ENCODE data around the gene SAC3D1. TPM values are rescaled to one million over a fixed set of nuclear protein-coding genes. Genes with fewer than 3 reads are reported as not detected.
"Not testable (repeated sequence)": the region's sequence is repeated elsewhere in the genome, so short reads cannot be mapped to it uniquely, and the experiment has no call there.

SAC3D1 gene
- total RNA-seq, result 5.7 TPM

DNA sequence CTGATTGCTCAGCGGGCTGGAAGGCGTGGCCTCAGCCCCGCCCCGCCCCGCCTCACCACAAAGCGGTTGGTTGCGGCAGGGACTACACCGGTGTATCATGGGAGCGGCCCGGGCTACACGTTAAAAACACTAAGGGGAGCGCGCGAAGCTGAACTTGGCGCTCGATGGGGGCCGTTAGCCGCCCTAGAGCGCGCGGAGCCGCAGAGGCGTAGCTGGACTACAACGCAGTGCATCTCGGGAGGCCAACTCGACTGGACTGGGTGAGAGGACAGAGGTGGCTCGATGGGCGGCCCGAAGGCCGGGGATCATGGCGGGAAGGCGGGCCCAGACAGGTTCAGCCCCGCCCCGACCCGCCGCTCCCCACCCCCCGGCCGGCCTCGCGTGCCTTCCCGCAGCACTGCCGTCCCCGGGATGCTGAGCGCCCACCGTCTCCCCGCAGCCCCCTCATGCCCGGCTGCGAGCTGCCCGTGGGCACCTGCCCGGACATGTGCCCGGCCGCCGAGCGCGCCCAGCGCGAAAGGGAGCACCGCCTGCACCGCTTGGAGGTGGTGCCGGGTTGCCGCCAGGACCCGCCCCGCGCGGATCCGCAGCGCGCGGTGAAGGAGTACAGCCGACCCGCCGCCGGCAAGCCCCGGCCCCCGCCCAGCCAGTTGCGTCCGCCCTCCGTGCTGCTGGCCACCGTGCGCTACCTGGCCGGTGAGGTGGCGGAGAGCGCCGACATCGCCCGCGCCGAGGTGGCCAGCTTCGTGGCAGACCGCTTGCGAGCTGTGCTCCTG is at the start of gene SAC3D1:
SAC3D1 (plus strand) TSS at position 364 of the 776 bp plus-strand sequence; CDS start at position 447, 83 bp downstream.
- ATAC-seq (peak; percentile 93), DNase-seq (ENCODE audit: low spot score) (peak; percentile 94)

DNA sequence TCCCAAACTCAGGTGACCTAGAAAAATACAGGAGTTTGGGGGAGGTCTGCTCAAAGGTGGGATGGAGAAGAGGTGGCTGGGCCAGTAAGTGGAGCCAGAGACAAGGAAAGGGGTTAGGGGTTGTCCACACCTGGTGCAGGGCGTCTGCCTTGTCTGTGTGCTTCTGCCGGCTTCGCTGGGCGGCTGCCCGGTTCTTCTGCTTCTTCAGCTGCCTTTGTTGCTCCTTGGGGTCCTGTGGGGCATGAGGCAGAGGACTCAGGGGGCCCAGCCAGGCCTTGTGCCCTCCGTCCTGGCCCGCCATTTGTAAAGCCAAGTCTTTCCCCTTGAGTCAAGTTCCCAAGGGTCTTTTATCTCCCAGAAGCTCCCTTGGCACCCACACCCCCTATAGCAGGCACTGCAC is 46.7 kb upstream of the SAC3D1 start:
- DNase-seq (ENCODE audit: low spot score), result no peak
- no peak for ATAC-seq

DNA sequence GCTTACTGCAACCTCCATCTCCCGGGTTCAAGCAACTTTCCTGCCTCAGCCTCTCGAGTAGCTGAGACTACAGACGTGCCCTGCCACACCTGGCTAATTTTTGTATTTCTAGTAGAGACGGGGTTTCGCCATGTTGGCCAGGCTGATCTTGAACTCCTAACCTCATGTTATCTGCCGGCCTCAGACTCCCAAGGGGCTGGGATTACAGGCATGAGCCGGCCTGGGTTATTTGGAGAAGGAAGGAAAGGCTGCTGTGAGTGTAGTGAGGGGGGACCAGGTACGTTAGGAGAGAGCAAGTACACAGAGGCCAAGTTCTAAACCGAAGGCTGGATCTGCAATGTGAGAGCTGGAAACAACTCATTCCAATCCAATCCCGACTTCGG is 44.7 kb upstream of the SAC3D1 start:
- ATAC-seq (no peak), DNase-seq (ENCODE audit: low spot score) (no peak)

DNA sequence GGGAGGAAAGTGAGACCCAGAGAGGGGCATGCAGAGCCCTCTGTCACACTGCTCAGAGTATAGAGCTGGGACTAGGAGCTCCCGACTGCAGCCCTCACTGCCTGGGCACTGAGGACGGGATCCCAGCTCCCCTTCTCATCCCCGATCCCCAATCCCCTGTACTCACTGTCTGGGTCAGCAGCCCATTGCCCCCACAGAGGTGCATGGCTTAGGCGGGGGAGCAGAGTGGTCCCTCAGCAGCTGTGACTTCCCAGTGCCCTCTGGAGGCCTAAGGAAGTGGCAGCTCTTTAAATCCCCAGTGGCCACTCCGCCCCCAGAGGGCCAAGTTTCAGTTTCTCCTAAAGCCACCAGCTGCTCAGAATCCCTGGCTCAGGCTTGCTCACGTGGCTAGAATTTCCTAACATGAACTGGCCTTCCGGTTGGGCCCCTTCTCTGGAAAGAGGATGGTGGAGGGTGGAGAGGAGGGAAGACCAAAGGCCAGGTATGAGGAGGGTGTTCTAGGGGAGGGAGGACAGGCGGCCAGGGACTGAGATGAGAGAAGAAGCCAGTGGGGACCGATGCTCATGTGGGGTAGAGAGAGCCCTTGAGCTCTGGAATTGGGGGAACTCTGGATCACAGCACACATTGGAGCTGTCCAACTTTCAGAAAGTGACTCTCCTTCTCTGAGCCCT is 44.2 kb upstream of the SAC3D1 start, which contains the start of gene BATF2:
BATF2 (minus strand) TSS at position 262 of the 671 bp plus-strand sequence; CDS start at position 205, 57 bp downstream.
- ATAC-seq, result peak; percentile 98
- peak; percentile 90 for DNase-seq (ENCODE audit: low spot score)

DNA sequence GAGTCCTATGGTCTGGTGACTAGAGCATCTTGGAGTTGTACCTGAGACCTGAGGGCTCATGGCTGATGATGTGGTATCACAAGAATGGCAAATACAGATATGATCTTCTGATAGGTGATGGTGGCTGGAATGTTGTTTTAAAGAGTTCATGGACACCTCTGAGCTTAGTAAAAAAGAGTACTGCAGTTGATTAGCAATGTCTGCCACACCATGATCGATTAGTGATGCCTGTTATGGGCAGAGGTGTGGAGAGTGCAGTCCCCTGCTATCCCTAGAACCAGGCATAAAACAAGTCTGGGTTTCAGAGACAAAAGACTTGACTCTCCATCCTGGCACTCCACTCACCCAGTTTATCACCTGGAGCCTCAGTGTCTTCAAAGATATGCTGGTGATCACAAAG is 42.9 kb upstream of the SAC3D1 start:
- DNase-seq (ENCODE audit: low spot score), result no peak
- ATAC-seq, result no peak

DNA sequence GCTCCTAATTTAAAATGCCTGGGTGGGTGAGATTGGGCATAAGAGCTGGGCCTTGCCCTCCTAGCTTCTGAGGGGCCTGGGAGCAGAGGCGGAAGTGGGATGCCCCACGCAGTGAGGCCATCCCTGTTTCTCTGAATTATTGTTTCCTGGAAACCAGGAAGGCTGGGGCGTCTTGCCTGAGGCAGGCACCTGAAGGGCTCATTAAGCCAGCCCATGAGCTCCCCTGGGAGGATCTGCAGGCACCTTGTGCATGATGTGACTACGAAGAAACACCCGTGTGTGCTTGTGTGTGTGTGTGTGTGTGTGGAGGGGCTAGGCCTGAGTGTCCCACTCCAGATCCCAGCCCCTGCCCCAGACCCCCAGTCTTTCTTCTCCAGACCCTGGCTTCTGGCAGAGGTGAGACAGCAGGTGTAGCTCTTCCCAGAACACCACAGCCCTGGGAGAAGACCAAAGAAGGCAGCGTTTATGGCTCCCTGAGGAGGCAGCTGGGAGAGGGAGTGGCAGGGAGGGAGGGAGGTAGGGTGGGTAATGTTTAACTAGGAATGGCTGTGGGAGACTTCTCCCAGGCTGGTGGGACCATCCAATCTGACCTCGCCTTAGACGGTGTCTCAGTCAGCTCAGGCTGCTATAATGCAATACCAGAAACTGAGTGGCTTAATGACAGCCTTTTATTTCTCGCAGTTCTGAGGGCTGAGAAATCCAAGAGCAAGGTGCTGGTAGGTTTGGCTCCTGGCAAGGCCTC is 42.1 kb upstream of the SAC3D1 start:
- DNase-seq (ENCODE audit: low spot score), result no peak

DNA sequence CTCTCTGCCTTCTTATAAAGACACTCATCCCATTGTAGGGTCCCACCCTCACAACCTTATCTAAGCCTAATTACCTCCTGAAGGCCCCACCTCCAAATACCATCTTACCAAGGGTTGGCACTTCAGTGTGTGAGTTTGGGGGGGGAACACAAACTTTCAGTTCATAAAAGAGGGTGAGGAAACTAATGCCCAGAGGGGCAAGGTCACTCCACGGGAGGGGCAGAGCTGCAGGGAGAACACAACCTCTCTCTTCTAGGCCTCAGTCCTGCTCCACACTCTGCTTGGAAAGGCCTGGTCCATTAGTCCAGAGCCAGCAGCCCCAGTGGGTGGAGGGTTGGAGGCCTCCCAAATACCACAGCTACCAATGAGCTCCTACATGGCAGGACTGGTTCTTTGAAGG is 41.5 kb upstream of the SAC3D1 start:
- no peak for DNase-seq (ENCODE audit: low spot score)
- no peak for ATAC-seq

More for the DNA sequence above, 42.1 kb upstream of the SAC3D1 start:
- ATAC-seq, result no peak

DNA sequence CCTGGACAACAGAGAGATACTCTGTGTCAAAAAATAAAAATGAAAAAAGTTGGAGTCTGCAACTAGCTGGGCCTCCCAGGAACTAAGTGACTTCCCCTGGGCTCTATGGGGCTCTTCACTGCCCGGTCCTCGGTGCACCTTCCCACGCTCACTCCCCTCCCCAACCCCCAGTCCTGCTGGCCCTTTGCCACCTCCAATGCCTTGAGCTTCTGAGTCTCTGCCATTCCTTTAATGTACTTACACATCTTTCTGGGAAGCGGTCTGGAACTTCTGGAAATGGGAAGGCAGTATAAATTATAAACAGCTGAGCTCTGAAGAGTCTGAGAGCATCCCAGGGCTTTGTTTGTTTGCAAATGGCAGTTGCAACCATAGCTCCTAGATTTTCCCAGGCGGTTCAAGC is 38.3 kb upstream of the SAC3D1 start:
- ATAC-seq (no peak), DNase-seq (ENCODE audit: low spot score) (no peak)

DNA sequence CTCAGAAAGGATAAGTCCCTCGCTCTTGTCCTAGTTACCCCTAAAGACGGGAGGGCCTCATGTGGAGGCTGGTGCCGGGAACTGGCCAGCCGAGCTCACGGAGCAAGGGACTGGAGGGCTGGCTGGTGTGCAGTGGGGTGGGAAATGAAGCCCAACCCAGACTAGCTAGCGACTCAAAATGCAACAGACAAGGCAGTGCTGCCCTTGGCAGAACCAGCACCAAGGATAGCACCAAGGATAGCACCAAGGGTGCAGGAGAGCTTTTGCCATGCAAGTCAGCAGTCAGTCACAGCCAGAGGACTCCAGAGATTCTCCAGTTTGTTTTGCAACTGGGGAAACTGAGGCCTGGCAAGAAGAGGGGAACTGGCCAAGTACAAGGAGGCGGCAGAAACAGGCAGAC is 37.7 kb upstream of the SAC3D1 start:
- ATAC-seq (no peak), DNase-seq (ENCODE audit: low spot score) (no peak)

DNA sequence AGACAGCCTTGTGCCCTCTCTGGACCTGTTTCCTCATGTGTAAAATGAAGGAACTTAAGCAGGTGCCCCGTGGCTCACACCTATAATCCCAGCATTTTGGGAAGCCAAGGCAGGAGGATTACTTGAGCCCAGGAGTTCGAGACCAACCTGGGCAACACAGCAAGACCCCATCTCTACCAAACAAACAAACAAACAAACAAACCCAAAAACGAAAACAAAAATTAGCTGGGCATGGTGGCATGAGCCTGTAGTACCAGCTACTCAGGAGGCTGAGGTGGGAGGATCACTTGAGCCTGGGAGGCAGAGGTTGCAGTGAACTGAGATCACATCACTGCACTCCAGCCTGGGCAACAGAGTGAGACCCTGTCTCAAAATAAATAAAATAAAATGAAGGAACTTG is 37.0 kb upstream of the SAC3D1 start:
- DNase-seq (ENCODE audit: low spot score); ATAC-seq: not testable (repeated sequence)

DNA sequence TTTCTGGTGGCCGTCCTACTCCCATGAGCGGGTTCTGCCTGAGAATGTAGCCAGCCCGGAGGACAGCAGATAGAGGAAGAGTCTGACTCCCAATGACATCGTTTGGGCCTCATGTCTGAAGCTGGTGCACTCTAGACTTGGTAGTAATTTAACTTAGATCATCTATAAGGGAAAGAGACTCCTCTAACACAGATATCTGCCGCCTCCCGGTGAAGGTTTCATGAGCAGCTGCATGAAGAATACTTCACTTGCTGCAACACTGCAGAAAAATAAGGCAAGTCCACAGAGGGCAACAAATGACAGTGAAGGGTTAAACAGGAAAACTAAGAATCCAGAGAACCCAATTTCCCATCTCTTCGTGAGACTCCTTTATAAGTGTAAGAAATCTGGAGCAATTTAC is 33.0 kb upstream of the SAC3D1 start:
- no peak for ATAC-seq
- no peak for DNase-seq (ENCODE audit: low spot score)

DNA sequence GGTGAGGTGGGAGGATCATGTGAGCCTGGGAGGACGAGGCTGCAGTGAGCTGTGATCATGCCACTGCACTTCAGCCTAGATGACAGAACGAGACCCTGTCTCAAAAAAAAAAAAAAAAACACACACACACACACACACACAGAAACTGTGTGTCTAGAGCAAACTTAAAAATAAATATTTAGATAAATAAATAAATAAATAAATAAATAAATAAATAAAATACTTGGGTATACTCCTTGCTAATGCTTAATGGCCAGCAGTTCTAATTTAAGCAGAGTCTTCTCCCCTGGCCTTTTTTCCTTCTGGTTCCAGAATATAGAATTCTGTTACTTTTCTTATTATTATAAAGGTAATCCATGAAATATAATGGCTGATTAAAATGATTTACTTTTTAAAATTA is 32.1 kb upstream of the SAC3D1 start:
- no peak for ATAC-seq
- no peak for DNase-seq (ENCODE audit: low spot score)

DNA sequence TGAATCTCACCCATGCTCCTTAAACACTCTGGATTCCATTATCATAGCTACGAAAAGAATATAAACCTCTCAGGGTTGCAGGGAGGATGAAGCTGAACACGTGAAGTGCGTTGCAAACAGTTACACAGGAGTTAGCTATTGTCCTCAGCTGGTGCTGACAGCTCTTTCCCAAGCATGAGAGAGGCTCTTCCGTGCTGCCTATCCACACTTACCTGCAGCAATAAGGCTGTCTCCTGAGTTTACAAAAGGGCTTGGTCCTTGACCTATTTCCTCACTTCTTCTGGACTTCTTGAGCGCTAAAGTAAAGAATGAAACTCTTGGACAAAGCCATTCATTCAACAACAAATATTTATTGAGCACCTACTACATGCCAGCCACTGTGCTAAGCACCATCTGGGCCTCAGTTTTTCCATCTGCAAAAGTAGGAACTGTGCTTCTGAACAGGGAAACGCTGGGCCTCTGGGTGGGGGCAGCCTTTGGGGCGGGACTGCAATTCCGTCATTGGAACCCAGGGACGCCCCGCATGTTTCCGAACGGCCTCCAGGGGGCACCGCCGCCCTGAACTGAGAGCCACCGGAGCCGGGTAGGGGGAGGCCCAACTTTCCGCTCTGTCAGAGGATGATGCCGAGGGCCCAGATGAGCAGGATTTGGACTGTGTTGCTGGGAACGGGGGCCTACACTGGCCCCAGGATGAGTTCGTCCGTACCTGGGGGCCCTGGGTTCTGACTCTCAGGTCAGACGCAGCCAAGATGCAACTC is 27.7 kb upstream of the SAC3D1 start:
- ATAC-seq, result peak; percentile 89
- peak; percentile 87 for DNase-seq (ENCODE audit: low spot score)

DNA sequence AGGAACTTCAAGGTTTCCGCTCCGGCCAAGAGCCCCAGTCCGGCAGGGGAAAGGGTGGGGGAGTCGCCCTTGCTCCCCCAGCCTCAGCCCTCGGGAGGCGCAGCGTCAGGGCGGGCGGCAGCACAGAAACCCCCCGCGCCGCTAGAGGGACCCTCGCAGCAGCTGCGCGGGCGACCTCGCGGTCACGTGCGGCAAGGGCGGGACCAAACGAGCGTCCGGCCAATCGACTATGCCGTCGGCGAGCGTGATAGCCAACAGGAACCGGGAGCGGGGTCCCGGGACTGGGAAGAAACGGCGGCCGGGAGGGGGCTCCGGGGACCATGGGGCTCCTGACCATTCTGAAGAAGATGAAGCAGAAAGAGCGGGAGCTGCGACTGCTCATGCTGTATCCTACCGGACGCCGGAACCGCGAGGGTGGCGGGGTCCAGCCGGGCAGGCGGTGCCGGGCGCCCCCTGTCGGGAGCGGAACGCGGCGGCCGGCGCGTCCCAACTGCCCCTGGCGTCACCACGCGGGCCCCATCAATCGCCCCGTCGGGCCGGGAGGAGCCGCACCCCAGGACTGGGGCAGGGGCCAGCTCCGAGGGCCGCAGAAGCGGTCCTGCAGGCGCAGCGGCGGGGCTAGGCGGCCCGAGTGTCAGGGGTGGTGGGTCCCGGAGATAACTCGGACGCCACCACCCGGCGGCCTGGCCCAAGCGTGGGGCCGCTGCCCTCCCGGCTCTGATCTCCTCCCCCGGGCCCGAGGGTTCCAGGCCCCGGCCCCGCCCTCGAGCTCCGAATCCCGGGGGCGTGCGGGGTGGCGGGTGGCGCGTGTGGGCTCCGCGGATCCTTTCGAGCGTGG is 26.9 kb upstream of the SAC3D1 start, which contains the start of gene ARL2:
ARL2 (plus strand) TSS at position 273 of the 838 bp plus-strand sequence; CDS start at position 321, 48 bp downstream.
- ATAC-seq (peak; percentile 90), DNase-seq (ENCODE audit: low spot score) (peak; percentile 91)

DNA sequence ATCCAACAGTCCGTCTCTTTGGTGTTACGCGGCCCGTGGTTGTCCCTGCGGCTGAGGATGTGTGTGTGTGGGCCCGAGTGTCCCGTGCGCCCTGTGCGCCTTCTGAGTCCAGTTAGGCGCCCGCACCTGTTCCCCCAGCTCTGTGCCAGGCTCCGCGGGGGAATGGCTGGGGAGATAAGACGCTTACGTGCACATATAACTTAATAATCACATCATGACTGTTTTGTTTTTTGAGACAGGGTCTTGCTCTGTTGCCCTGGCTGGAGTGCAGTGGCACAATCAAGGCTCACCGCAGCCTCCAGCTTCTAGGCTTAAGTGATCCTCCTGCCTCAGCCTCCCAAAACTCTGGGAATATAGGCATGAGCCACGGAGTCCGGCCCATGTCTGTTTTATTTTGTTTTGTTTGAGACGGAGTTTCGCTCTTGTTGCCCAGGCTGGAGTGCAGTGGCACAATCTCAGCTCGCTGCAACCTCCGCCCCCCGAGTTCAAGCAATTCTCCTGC is 26.2 kb upstream of the SAC3D1 start:
- ATAC-seq (peak; percentile 22), DNase-seq (ENCODE audit: low spot score) (no peak)

DNA sequence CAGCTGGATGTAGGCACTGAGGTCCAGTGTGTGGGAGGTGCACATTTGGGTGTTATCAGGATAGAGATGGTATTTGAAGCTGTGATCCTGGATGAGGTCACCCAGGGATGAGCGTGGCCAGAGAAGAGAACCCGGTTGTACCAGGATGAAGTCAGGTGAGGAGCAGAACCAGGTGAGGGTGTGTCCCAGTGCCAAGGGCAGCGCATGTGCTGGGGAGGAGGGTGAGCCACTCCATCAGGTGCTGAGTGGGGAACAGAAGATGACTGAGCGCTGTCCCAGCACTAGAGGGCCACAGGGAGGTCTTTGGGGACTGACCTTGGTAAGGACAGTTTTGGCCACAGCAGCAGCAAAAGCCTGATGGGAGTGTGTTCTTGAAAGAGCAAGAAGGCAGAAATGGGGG is 24.3 kb upstream of the SAC3D1 start:
- ATAC-seq (no peak), DNase-seq (ENCODE audit: low spot score) (no peak)

DNA sequence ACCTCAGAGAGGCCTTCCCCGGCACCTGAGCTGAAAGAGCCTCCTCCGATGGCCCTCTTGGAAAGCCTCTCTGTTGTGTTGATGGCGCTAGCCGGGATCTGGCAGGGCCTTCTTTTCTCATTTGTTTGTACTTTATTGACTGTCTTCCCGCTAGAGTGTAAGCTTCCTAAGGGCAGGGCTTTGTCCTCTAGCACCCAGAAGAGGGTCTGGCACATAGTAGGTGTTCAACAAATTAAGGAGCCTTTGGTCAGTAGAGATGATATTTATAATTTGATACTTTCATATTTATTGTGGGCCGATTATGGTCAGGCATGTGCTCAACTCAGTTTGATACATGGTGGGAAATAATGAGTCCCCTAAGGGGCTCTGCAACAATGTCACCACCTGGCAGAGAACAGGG is 23.1 kb upstream of the SAC3D1 start:
- no peak for ATAC-seq
- no peak for DNase-seq (ENCODE audit: low spot score)

DNA sequence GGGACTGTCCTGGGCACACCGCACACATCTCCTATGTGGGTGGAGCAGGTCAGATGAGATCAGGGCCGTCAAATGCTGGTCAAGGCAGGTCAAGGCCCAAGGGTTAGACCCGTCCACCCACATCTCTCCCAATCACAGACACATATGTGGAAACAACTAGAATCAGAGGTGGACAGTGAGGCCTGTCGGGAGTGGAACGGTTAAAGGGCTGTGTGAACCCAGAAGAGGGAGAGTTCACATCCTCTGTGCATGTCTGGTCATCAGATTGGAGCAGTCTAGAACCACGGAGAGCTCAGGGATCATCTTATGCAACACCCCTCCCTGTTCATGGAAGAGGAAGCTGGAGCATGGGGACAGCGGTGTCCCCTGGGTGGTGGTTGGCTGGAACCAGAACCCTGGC is 21.2 kb upstream of the SAC3D1 start:
- ATAC-seq (peak; percentile 42), DNase-seq (ENCODE audit: low spot score) (no peak)

DNA sequence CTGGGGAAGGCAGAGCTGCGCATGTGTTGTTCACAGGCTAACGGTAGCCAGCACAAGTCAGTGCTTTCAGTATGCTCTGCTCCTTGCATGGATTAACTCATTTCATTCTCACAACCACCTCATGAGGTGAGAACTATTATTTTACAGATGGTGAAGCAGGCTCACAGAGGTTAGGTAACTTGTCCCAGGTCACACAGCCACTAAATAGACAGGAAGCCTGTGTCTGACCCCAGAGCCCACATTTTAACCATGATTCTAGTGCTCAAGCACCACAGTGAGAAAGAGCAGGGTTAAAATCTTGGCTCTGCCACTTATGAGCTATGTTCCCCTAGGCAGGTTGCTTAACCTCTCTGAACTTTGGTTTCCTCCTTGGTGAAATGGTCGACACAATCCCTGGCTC is 20.0 kb upstream of the SAC3D1 start:
- no peak for DNase-seq (ENCODE audit: low spot score)
- ATAC-seq, result no peak

DNA sequence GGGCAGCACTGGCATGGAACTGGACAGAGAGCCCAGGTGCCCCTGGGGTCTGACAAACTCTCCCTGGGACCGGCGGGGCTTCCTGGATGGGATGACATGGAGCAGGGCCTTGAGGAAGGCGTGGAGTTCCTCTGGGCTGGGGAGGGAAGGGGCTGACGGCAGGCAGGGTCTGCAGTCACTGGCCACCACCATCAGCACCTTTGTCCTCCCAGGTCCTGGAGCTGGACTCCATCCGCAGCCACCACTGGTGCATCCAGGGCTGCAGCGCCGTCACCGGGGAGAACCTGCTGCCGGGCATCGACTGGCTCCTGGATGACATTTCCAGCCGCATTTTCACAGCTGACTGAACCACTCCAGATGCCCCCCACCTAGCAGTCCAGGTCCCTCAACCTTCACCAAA is 19.5 kb upstream of the SAC3D1 start:
- no peak for ATAC-seq
- no peak for DNase-seq (ENCODE audit: low spot score)

All from left lobe of liver (tissue), 2 donors.